Caco-2 (cell line): ENCODE results near the gene STXBP1. TPM values are rescaled to one million over a fixed set of nuclear protein-coding genes. Genes with fewer than 3 reads are reported as not detected.
A peak's percentile ranks its signal among the peaks of the same experiment; 100 is the strongest.
"Not testable (repeated sequence)": the region's sequence is repeated elsewhere in the genome, so short reads cannot be mapped to it uniquely, and the experiment has no call there.

Experiments used
- BruUV-seq: library from RNA; stranded (reverse); fragments of 400-500 nt; replicated peaks from 2 replicates; lab custom pipeline; 2021; lab: Mats Ljungman, UMichigan
- CTCF ChIA-PET: fragments of 300-600 bp; sonication (Branson Sonifier 250); formaldehyde crosslinking; loops from one replicate; lab custom pipeline; 2022; ENCODE audit warnings: antibody characterized with exemption; lab: Charles Lee
- POLR2A ChIA-PET: fragments of 300-600 bp; sonication (Branson Sonifier 250); formaldehyde crosslinking; loops from one replicate; lab custom pipeline; 2022; ENCODE audit warnings: antibody characterized with exemption; lab: Charles Lee
- DNase-seq, 2 experiments: peaks; one replicate each; pipeline versions ENCODE4 v3.0.0 to v3.0.0-alpha.2; 2020 to 2022
- H3K27me3 ChIP-seq: replicated peaks from 2 replicates; pipeline ENCODE4 v1.6.0; 2011; ENCODE audit warnings: low read length; ENCODE audit not compliant: control insufficient read depth, insufficient read depth
- H3K36me3 ChIP-seq: 2 replicates; pipeline ENCODE4 v1.5.1; 2011; ENCODE audit warnings: low read length; ENCODE audit not compliant: control insufficient read depth, insufficient read depth
- H3K4me1 ChIP-seq: fragments of 250-450 bp; sonication (Bioruptor Pico); 2 replicates; pipeline ENCODE4 v1.5.1; 2020; ENCODE audit warnings: mild to moderate bottlenecking
- H3K4me3 ChIP-seq: 2 replicates; pipeline ENCODE4 v1.5.1; 2011; ENCODE audit warnings: low read depth, mild to moderate bottlenecking, control low read depth, low read length
- H3K9me3 ChIP-seq: fragments of 250-450 bp; sonication (Bioruptor Pico); 2 replicates; pipeline ENCODE4 v1.5.1; 2020; ENCODE audit warnings: mild to moderate bottlenecking, moderate library complexity
- H3K27ac Mint-ChIP-seq: one replicate; pipeline ENCODE4 v1.8.0; 2022; ENCODE audit warnings: mixed read lengths; ENCODE audit not compliant: unreplicated experiment
- H3K27me3 Mint-ChIP-seq: one replicate; pipeline ENCODE4 v1.8.0; 2022; ENCODE audit warnings: mixed read lengths; ENCODE audit not compliant: insufficient read depth, unreplicated experiment
- H3K36me3 Mint-ChIP-seq: one replicate; pipeline ENCODE4 v1.8.0; 2022; ENCODE audit warnings: mild to moderate bottlenecking, mixed read lengths; ENCODE audit not compliant: insufficient read depth, unreplicated experiment
- H3K4me1 Mint-ChIP-seq: one replicate; pipeline ENCODE4 v1.8.0; 2022; ENCODE audit warnings: low read depth, mixed read lengths; ENCODE audit not compliant: unreplicated experiment
- H3K4me3 Mint-ChIP-seq: one replicate; pipeline ENCODE4 v1.8.0; 2022; ENCODE audit warnings: mild to moderate bottlenecking, moderate library complexity, mixed read lengths; ENCODE audit not compliant: unreplicated experiment
- H3K9me3 Mint-ChIP-seq: one replicate; pipeline ENCODE4 v1.8.0; 2022; ENCODE audit warnings: mixed read lengths; ENCODE audit not compliant: unreplicated experiment
- CTCF ChIP-seq, 2 experiments: fragments of 200-600 bp in 1 of 2; IDR thresholded peaks; 1 replicate in 1 of 2; 2 replicates in 1 of 2; pipeline versions ENCODE4 v1.5.1 to v1.8.0; 2011 to 2022; ENCODE audit warnings: antibody characterized with exemption in 1 of 2, control low read depth in 1 of 2, inconsistent platforms in 1 of 2, low read depth in 1 of 2, low read length in 1 of 2, mild to moderate bottlenecking in 1 of 2, moderate library complexity in 1 of 2; ENCODE audit not compliant: insufficient read depth in 1 of 2, severe bottlenecking in 1 of 2, unreplicated experiment in 1 of 2
- intact Hi-C: fragments of 100-400 bp; cut with micrococcal nuclease; formaldehyde crosslinking; loops from one replicate; pipeline ENCODE4 v1.10.0; 2022; ENCODE audit not compliant: unreplicated experiment
- total RNA-seq: library from RNA; stranded (reverse); gene quantifications from 2 replicates; pipeline ENCODE4 v1.2.3, GENCODE V29; 2022

STXBP1 gene
- total RNA-seq, 1 experiment from 2014 or later: 5.5 TPM

- BruUV-seq: no TSS peak
- Mint-ChIP-seq H3K4me3 (no peak overlapping the region), H3K4me1 (peaks cover 23% of the 10 kb centered on the region), H3K36me3 (no peaks in the 10 kb centered on the region), H3K27me3 (no peaks in the 10 kb centered on the region), H3K27ac (peak overlapping the region; percentile 38), H3K9me3 (no peaks in the 10 kb centered on the region)
- H3K4me3 ChIP-seq: no peak overlapping the region
- intact Hi-C loops: no loop called here
- no peak for TF ChIP-seq CTCF (IDR thresholded peaks at IDR 0.05; ENCODE audit: insufficient read depth in 1 of 2, low read depth in 1 of 2, low read length in 1 of 2, severe bottlenecking in 1 of 2, unreplicated experiment in 1 of 2)
- peaks cover 13% of the 10 kb centered on the region for H3K4me1 ChIP-seq
- H3K36me3 ChIP-seq: no peaks in the 10 kb centered on the region
- H3K9me3 ChIP-seq: no peaks in the 10 kb centered on the region
- no peaks in the 10 kb centered on the region for H3K27me3 ChIP-seq
- CTCF ChIA-PET: interaction anchor here (0.6 to 1.0 kb wide), 4 partner anchors 13 to 77 kb away, joined by 3 to 7 read pairs (median 4); no protein-coding TSS in a partner anchor
- POLR2A ChIA-PET: no interaction called here
- DNase-seq: peak in 1 of 2 experiments; percentile 23
These were observed 36.0 kb upstream of the STXBP1 start for GRCh38 chr9:127575875-127576778.

GRCh38 chr9:127577194-127577593 is 34.9 kb upstream of the STXBP1 start:
- CTCF ChIA-PET, H3K36me3 ChIP-seq, H3K4me3 ChIP-seq, DNase-seq, H3K36me3 Mint-ChIP-seq, intact Hi-C loops, H3K27me3 Mint-ChIP-seq, BruUV-seq, H3K9me3 ChIP-seq, H3K27me3 ChIP-seq, H3K4me3 Mint-ChIP-seq, H3K27ac Mint-ChIP-seq, POLR2A ChIA-PET, H3K9me3 Mint-ChIP-seq: not testable (repeated sequence)
- H3K4me1 Mint-ChIP-seq: peaks cover 23% of the 10 kb centered on the region
- peaks cover 13% of the 10 kb centered on the region for H3K4me1 ChIP-seq

GRCh38 chr9:127578627-127578951 is 33.5 kb upstream of the STXBP1 start:
- no peaks in the 10 kb centered on the region for H3K36me3 ChIP-seq
- Mint-ChIP-seq H3K4me3 (no peak overlapping the region), H3K36me3 (no peaks in the 10 kb centered on the region), H3K9me3 (no peaks in the 10 kb centered on the region), H3K27ac (no peak overlapping the region), H3K27me3 (no peaks in the 10 kb centered on the region), H3K4me1 (peaks cover 23% of the 10 kb centered on the region)
- DNase-seq: no peak
- ChIA-PET CTCF (interaction anchor here (1.1 to 1.3 kb wide), 2 partner anchors 11 to 27 kb away, joined by 3 read pairs; no protein-coding TSS in a partner anchor), POLR2A (interaction anchor here (0.7 kb wide), 2 partner anchors 320 to 339 kb away, joined by 5 read pairs; no protein-coding TSS in a partner anchor)
- no peaks in the 10 kb centered on the region for H3K27me3 ChIP-seq
- no peak overlapping the region for H3K4me3 ChIP-seq
- peaks cover 15% of the 10 kb centered on the region for H3K4me1 ChIP-seq
- no peaks in the 10 kb centered on the region for H3K9me3 ChIP-seq
- BruUV-seq: no TSS peak
- no peak for TF ChIP-seq CTCF (IDR thresholded peaks at IDR 0.05; ENCODE audit: insufficient read depth in 1 of 2, low read depth in 1 of 2, low read length in 1 of 2, severe bottlenecking in 1 of 2, unreplicated experiment in 1 of 2)
- intact Hi-C loops: no loop called here
